ENCODE data around the gene TSEN2.

DNA sequence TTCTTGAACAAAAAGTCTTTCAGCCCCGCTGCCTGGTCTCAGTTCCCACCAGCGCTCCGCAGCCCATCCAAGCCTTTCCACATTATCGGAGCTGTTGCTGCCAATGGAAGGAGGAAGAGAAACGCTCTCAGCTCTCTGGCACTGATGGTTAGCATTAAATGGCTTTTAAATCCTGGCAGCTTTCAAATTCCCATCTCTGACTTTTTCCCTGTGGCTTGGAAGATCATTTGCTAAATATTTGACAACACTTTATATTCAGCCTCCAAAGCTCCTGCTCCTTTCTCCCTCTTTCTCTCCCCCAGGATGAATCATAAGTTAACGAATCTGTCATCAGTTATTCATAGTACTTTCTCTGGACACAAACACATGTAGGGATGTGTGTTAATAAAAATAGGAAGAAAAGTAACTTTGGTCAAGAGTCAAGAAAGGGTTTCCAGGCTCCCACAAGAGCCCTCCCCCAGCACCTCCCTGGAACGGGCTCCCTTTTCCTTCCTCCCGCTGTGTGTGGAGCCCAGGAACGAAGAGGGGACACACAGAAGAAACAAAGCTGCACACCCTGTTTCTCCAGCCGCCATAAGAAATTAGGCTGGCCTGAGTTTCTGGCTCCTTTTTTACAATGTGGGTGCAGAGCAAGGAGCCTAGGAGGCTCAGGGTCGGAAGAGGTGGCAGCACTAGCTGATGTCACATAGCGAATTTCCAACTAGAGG is 47.6 kb upstream of the TSEN2 start:
- TF ChIP-seq, protein P1, sequence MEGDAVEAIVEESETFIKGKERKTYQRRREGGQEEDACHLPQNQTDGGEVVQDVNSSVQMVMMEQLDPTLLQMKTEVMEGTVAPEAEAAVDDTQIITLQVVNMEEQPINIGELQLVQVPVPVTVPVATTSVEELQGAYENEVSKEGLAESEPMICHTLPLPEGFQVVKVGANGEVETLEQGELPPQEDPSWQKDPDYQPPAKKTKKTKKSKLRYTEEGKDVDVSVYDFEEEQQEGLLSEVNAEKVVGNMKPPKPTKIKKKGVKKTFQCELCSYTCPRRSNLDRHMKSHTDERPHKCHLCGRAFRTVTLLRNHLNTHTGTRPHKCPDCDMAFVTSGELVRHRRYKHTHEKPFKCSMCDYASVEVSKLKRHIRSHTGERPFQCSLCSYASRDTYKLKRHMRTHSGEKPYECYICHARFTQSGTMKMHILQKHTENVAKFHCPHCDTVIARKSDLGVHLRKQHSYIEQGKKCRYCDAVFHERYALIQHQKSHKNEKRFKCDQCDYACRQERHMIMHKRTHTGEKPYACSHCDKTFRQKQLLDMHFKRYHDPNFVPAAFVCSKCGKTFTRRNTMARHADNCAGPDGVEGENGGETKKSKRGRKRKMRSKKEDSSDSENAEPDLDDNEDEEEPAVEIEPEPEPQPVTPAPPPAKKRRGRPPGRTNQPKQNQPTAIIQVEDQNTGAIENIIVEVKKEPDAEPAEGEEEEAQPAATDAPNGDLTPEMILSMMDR (IDR thresholded peaks at IDR 0.05), result no peak
- TF ChIP-seq POLR2A (IDR thresholded peaks at IDR 0.05) (no peak), POLR2AphosphoS5 (IDR thresholded peaks at IDR 0.05) (no peak)

All from breast epithelium (tissue), 3 donors.